IMR-90 (cell line): ENCODE results near the gene GSTA4. TPM values are rescaled to one million over a fixed set of nuclear protein-coding genes. Genes with fewer than 3 reads are reported as not detected.

Experiments used
- ATAC-seq: fragments of 200-7000 bp; cut with Tn5 transposase; 2 replicates; pipeline ENCODE4 v1.9.1; 2020; ENCODE audit warnings: low read depth, mild to moderate bottlenecking, moderate library complexity
- BruUV-seq: library from RNA; stranded (reverse); fragments of 400-500 nt; replicated peaks from 2 replicates; lab custom pipeline; 2021; lab: Mats Ljungman, UMichigan
- CTCF ChIA-PET: fragments of 300-600 bp; formaldehyde crosslinking; extraction: SDS; loops from one replicate; lab custom pipeline; 2021; ENCODE audit warnings: antibody characterized with exemption; lab: Yijun Ruan, JAX
- POLR2A ChIA-PET: fragments of 300-600 bp; sonication (Branson Sonifier 250); formaldehyde crosslinking; loops from one replicate; lab custom pipeline; 2022; ENCODE audit warnings: antibody characterized with exemption; ENCODE audit not compliant: unreplicated experiment; lab: Charles Lee
- DNase-seq: peaks from one replicate; pipeline ENCODE4 v3.0.0; 2013
- H2AFZ ChIP-seq: replicated peaks from 2 replicates; pipeline ENCODE3; 2013; ENCODE audit warnings: low read length, mild to moderate bottlenecking; ENCODE audit not compliant: poor library complexity
- H2AK5ac ChIP-seq: 2 replicates; pipeline ENCODE4 v1.6.1; 2013; ENCODE audit warnings: low read depth, low read length, inconsistent platforms
- H2AK9ac ChIP-seq: replicated peaks from 2 replicates; pipeline ENCODE3; 2013; ENCODE audit warnings: mild to moderate bottlenecking, low read depth, low read length, moderate library complexity; ENCODE audit not compliant: poor library complexity
- H2BK120ac ChIP-seq: 2 replicates; pipeline ENCODE4 v1.6.1; 2013; ENCODE audit warnings: low read depth, low read length, inconsistent platforms
- H2BK15ac ChIP-seq: 3 replicates; pipeline ENCODE4 v1.6.1; 2013; ENCODE audit warnings: low read depth, low read length, inconsistent platforms
- H2BK20ac ChIP-seq: 2 replicates; pipeline ENCODE4 v1.6.1; 2013; ENCODE audit warnings: low read depth, mild to moderate bottlenecking, inconsistent platforms, low read length, moderate library complexity
- H2BK5ac ChIP-seq: 2 replicates; pipeline ENCODE4 v1.6.1; 2013; ENCODE audit warnings: mild to moderate bottlenecking, low read depth, low read length, inconsistent platforms; ENCODE audit not compliant: poor library complexity, severe bottlenecking
- H3K14ac ChIP-seq: replicated peaks from 2 replicates; pipeline ENCODE4 v1.6.1; 2013; ENCODE audit warnings: low read depth, low read length, inconsistent platforms
- H3K18ac ChIP-seq: 2 replicates; pipeline ENCODE4 v1.6.1; 2013; ENCODE audit warnings: low read depth, low read length, control low read depth
- H3K23ac ChIP-seq: 2 replicates; pipeline ENCODE4 v1.6.1; 2013; ENCODE audit warnings: low read depth, low read length, inconsistent platforms
- H3K27ac ChIP-seq: 2 replicates; pipeline ENCODE4 v1.5.1; 2013; ENCODE audit warnings: mild to moderate bottlenecking, control low read depth, low read length; ENCODE audit not compliant: insufficient read depth
- H3K27me3 ChIP-seq: 2 replicates; pipeline ENCODE4 v1.6.1; 2013; ENCODE audit warnings: low read length; ENCODE audit not compliant: control insufficient read depth, insufficient read depth
- H3K36me3 ChIP-seq: 2 replicates; pipeline ENCODE4 v1.6.1; 2013; ENCODE audit warnings: low read length, mixed read lengths; ENCODE audit not compliant: control insufficient read depth, insufficient read depth
- H3K4ac ChIP-seq: 2 replicates; pipeline ENCODE4 v1.6.1; 2013; ENCODE audit warnings: low read depth, low read length, inconsistent platforms
- H3K4me1 ChIP-seq: 2 replicates; pipeline ENCODE4 v1.6.1; 2013; ENCODE audit warnings: low read length, mixed read lengths; ENCODE audit not compliant: control insufficient read depth, insufficient read depth
- H3K4me2 ChIP-seq: 2 replicates; pipeline ENCODE4 v1.6.1; 2013; ENCODE audit warnings: low read depth, mild to moderate bottlenecking, control low read depth, low read length, moderate library complexity
- H3K4me3 ChIP-seq: 2 replicates; pipeline ENCODE4 v1.5.1; 2013; ENCODE audit warnings: low read depth, mild to moderate bottlenecking, control low read depth, low read length, moderate library complexity; ENCODE audit not compliant: insufficient read depth
- H3K56ac ChIP-seq: 2 replicates; pipeline ENCODE4 v1.6.1; 2013; ENCODE audit warnings: low read length, inconsistent platforms; ENCODE audit not compliant: insufficient read depth; ENCODE audit errors: extremely low read depth
- H3K79me1 ChIP-seq, 2 experiments: 2 replicates each; pipeline ENCODE4 v1.6.1; 2013; ENCODE audit warnings: low read length in 2 of 2, inconsistent platforms in 1 of 2, low read depth in 1 of 2
- H3K9ac ChIP-seq: 2 replicates; pipeline ENCODE4 v1.6.1; 2013; ENCODE audit warnings: low read depth, low read length, control low read depth
- H3K9me1 ChIP-seq: 2 replicates; pipeline ENCODE4 v1.6.1; 2013; ENCODE audit warnings: low read length, inconsistent platforms; ENCODE audit not compliant: insufficient read depth
- H3K9me3 ChIP-seq: 2 replicates; pipeline ENCODE4 v1.6.1; 2013; ENCODE audit warnings: low read length; ENCODE audit not compliant: control insufficient read depth, insufficient read depth
- H4K20me1 ChIP-seq: 2 replicates; pipeline ENCODE4 v1.6.1; 2013; ENCODE audit warnings: low read length, inconsistent platforms; ENCODE audit not compliant: insufficient read depth
- H4K5ac ChIP-seq: 2 replicates; pipeline ENCODE4 v1.6.1; 2013; ENCODE audit warnings: mild to moderate bottlenecking, low read depth, low read length, control low read depth
- H4K8ac ChIP-seq, 2 experiments: 2 replicates each; pipeline ENCODE4 v1.6.1; 2013; ENCODE audit warnings: low read depth in 2 of 2, low read length in 2 of 2, control low read depth in 1 of 2, inconsistent platforms in 1 of 2
- H4K91ac ChIP-seq: 2 replicates; pipeline ENCODE4 v1.6.1; 2013; ENCODE audit warnings: low read depth, low read length, inconsistent platforms; ENCODE audit not compliant: insufficient read depth
- BHLHE40 ChIP-seq: fragments of 150-350 bp; IDR thresholded peaks from 2 replicates; pipeline ENCODE4 v1.6.1; 2016; ENCODE audit warnings: mild to moderate bottlenecking, low read depth, low read length
- CEBPB ChIP-seq: IDR thresholded peaks from 2 replicates; pipeline ENCODE4 v1.6.1; 2012; ENCODE audit warnings: low read depth, low read length, improper control_type of control experiment
- MXI1 ChIP-seq: IDR thresholded peaks from 2 replicates; pipeline ENCODE4 v1.6.1; 2012; ENCODE audit warnings: low read depth, mild to moderate bottlenecking, low read length, moderate library complexity, borderline replicate concordance
- NFE2L2 ChIP-seq: fragments of 150-350 bp; IDR thresholded peaks from 2 replicates; pipeline ENCODE4 v1.6.1; 2016; ENCODE audit warnings: low read depth, mild to moderate bottlenecking, low read length
- POLR2A ChIP-seq: IDR thresholded peaks from 2 replicates; pipeline ENCODE4 v1.6.1; 2012; ENCODE audit warnings: mild to moderate bottlenecking, low read depth, low read length
- RAD21 ChIP-seq: IDR thresholded peaks from 2 replicates; pipeline ENCODE4 v1.6.1; 2012; ENCODE audit warnings: low read length, improper control_type of control experiment
- RCOR1 ChIP-seq: IDR thresholded peaks from 2 replicates; pipeline ENCODE4 v1.6.1; 2012; ENCODE audit warnings: mild to moderate bottlenecking, low read length, improper control_type of control experiment; ENCODE audit not compliant: insufficient replicate concordance
- SMC3 ChIP-seq: fragments of 150-350 bp; IDR thresholded peaks from 2 replicates; pipeline ENCODE4 v1.6.1; 2016; ENCODE audit warnings: low read depth, mild to moderate bottlenecking, antibody characterized with exemption, low read length, moderate library complexity
- WGBS, 2 experiments: methylation state at CpG; one replicate each; pipeline versions ENCODE4 v1.1.5 to v1.1.7; 2013; ENCODE audit warnings: missing lambda C conversion rate in 2 of 2; ENCODE audit not compliant: insufficient read length in 1 of 2; ENCODE audit errors: extremely low coverage in 2 of 2; 5-methylcytosine and 5-hydroxymethylcytosine counted together
- dilution Hi-C: fragments of 300-500 bp; cut with HindIII; formaldehyde crosslinking; loops from one replicate; pipeline ENCODE4 v1.14.3; 2018; ENCODE audit warnings: low sequenced_read_pairs; ENCODE audit not compliant: unreplicated experiment
- in situ Hi-C: fragments of 300-500 bp; cut with MboI; formaldehyde crosslinking; loops from 3 replicates; pipeline ENCODE4 v1.14.3; 2019; ENCODE audit warnings: low sequenced_read_pairs, inconsistent platforms, mixed read lengths
- intact Hi-C: fragments of 100-400 bp; cut with micrococcal nuclease; formaldehyde crosslinking; loops from 2 replicates; pipeline ENCODE4 v1.10.0; 2022
- polyA plus RNA-seq, 3 experiments: library from polyadenylated mRNA; depleted of rRNA; stranded (reverse); fragments of >200 nt; gene quantifications; 2 replicates each; pipeline ENCODE4 v1.2.3, GENCODE V29; 2012; ENCODE audit warnings: low replicate concordance in 1 of 3
- total RNA-seq: library from RNA; depleted of rRNA; stranded (reverse); fragments of >200 nt; gene quantifications from 2 replicates; pipeline ENCODE4 v1.2.3, GENCODE V29; 2012
- TF ChIP-seq, protein P1 (sequence below): fragments of 150-350 bp; IDR thresholded peaks from 2 replicates; pipeline ENCODE4 v1.6.1; 2017; ENCODE audit warnings: mild to moderate bottlenecking, antibody characterized with exemption, low read length, low read depth
- TF ChIP-seq, protein P2 (sequence below): fragments of 150-350 bp; IDR thresholded peaks from 2 replicates; pipeline ENCODE4 v1.6.1; 2016; ENCODE audit warnings: low read depth, mild to moderate bottlenecking, low read length, moderate library complexity, borderline replicate concordance

The GSTA4 gene
- total and polyA plus RNA-seq, 2 of the 4 experiments (the other 2 are of a cell fraction) = 26.9 to 35.6 TPM

DNA sequence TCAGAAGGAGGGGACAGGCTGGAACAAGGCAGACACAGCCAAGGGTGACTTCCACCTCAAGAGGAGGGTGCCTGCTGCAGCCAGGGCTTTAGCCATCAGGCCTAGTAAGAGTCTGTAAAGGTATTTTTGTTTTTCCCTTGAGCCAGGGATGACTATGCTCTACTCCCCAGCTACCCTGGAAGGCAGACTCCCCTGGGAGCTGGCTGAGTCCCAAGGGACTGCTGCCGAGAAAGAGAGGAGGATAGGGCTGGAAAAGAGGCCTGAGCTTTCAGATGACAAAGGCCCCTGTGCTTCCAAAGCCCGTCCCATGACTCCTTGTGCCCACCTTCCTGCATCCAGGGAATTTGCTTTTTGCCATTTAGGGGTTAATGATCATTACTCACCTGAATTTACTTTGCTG, 14.0 kb upstream of the GSTA4 start:
- ChIA-PET POLR2A (no interaction called here), CTCF (no interaction called here)
- no peak overlapping the region for H4K8ac ChIP-seq
- H3K18ac ChIP-seq = no peak overlapping the region
- peaks cover 0 to 3% of the 10 kb centered on the region in 2 experiments; a peak in 1 of 4 replicates for H3K79me1 ChIP-seq
- H4K91ac ChIP-seq = no peak overlapping the region
- no peak overlapping the region for H2AFZ ChIP-seq
- no peak overlapping the region for H2BK5ac ChIP-seq
- H3K9me1 ChIP-seq = peaks cover 5% of the 10 kb centered on the region
- H3K23ac ChIP-seq = no peak overlapping the region
- no peak overlapping the region for H2BK20ac ChIP-seq
- no peak overlapping the region for H2BK15ac ChIP-seq
- TF ChIP-seq, protein P1, sequence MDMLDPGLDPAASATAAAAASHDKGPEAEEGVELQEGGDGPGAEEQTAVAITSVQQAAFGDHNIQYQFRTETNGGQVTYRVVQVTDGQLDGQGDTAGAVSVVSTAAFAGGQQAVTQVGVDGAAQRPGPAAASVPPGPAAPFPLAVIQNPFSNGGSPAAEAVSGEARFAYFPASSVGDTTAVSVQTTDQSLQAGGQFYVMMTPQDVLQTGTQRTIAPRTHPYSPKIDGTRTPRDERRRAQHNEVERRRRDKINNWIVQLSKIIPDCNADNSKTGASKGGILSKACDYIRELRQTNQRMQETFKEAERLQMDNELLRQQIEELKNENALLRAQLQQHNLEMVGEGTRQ = no peak
- TF ChIP-seq SMC3 (no peak), MXI1 (no peak), RCOR1 (no peak), POLR2A (no peak), RAD21 (no peak), NFE2L2 (no peak), BHLHE40 (no peak), CEBPB (no peak)
- TF ChIP-seq, protein P2, sequence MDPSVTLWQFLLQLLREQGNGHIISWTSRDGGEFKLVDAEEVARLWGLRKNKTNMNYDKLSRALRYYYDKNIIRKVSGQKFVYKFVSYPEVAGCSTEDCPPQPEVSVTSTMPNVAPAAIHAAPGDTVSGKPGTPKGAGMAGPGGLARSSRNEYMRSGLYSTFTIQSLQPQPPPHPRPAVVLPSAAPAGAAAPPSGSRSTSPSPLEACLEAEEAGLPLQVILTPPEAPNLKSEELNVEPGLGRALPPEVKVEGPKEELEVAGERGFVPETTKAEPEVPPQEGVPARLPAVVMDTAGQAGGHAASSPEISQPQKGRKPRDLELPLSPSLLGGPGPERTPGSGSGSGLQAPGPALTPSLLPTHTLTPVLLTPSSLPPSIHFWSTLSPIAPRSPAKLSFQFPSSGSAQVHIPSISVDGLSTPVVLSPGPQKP = no peak
- intact Hi-C loops = no loop called here
- peaks cover 33% of the 10 kb centered on the region for H3K36me3 ChIP-seq
- ATAC-seq (no peak), DNase-seq (no peak)
- no peak overlapping the region for H3K14ac ChIP-seq
- WGBS, 2 experiments = 60% methylated on average over 1 of the region's 2 CpGs; no CpG with 5 or more reads in 1 of the 2 experiments
- H3K9me3 ChIP-seq = no peaks in the 10 kb centered on the region
- no peak overlapping the region for H3K4ac ChIP-seq
- H4K20me1 ChIP-seq = no peaks in the 10 kb centered on the region
- in situ Hi-C loops = no loop called here
- no peak overlapping the region for H2AK9ac ChIP-seq
- H3K56ac ChIP-seq = no peak overlapping the region
- H3K9ac ChIP-seq = no peak overlapping the region
- peaks cover 11% of the 10 kb centered on the region for H3K4me1 ChIP-seq
- H2AK5ac ChIP-seq = no peak overlapping the region
- no peaks in the 10 kb centered on the region for H3K27me3 ChIP-seq
- dilution Hi-C loops = no loop called here
- H3K4me2 ChIP-seq = no peak overlapping the region
- BruUV-seq = no TSS peak
- H4K5ac ChIP-seq = no peak overlapping the region
- H3K27ac ChIP-seq = no peak overlapping the region
- H3K4me3 ChIP-seq = no peak overlapping the region
- H2BK120ac ChIP-seq = no peak overlapping the region
